ENCODE measurements around the gene ART3. TPM values are rescaled to one million over a fixed set of nuclear protein-coding genes. Genes with fewer than 3 reads are reported as not detected.
A peak's percentile ranks its signal among the peaks of the same experiment; 100 is the strongest.

The ART3 gene
- total and polyA plus RNA-seq, 9 of the 15 experiments (the other 6 are each of a cell fraction or from before 2014, with no cell fraction given), result 0.69 to 1.4 (median 1.1) TPM; not detected in 1

- TF ChIP-seq MAZ (CRISPR knock-in tag; conservative IDR thresholded peaks at IDR 0.05 in 1 of 2, IDR thresholded peaks at IDR 0.05 in 1 of 2) (peak in 1 of 2 experiments; percentile 33; a peak in 1 of 4 replicates), ZNF143 (CRISPR knock-in tag; IDR thresholded peaks at IDR 0.05) (no peak), KLF6 (CRISPR knock-in tag; IDR thresholded peaks at IDR 0.05; ENCODE audit: borderline replicate concordance) (no peak), BCOR (IDR thresholded peaks at IDR 0.05) (no peak), ZSCAN32 (CRISPR knock-in tag; IDR thresholded peaks at IDR 0.05) (no peak), EP400 (IDR thresholded peaks at IDR 0.05) (peak; percentile 79), ZNF3 (CRISPR knock-in tag; IDR thresholded peaks at IDR 0.05) (no peak), RBM15 (IDR thresholded peaks at IDR 0.05; ENCODE audit: insufficient read depth, low read length) (no peak), JUN (IDR thresholded peaks at IDR 0.05; ENCODE audit: borderline replicate concordance, low read depth, low read length) (no peak), JUN (CRISPR knock-in tag; IDR thresholded peaks at IDR 0.05; ENCODE audit: borderline replicate concordance) (no peak), SP2 (IDR thresholded peaks at IDR 0.05; ENCODE audit: extremely low read depth, low read depth, low read length, poor library complexity, severe bottlenecking) (no peak), NR4A1 (CRISPR knock-in tag; IDR thresholded peaks at IDR 0.05) (no peak), NR4A1 (tag; IDR thresholded peaks at IDR 0.05) (no peak), ZNF699 (CRISPR knock-in tag; IDR thresholded peaks at IDR 0.05; ENCODE audit: insufficient replicate concordance) (no peak), ARID2 (IDR thresholded peaks at IDR 0.05) (0 out of 2 replicates have a peak, but pooled peaks have one; percentile 12), ZNF354B (CRISPR knock-in tag; IDR thresholded peaks at IDR 0.05) (no peak), CBX8 (IDR thresholded peaks at IDR 0.05; ENCODE audit: borderline replicate concordance, extremely low read depth, low read depth, low read length, poor library complexity, severe bottlenecking) (no peak), ATF3 (IDR thresholded peaks at IDR 0.05) (no peak), ATF3 (CRISPR knock-in tag; conservative IDR thresholded peaks at IDR 0.05) (no peak), GTF2B (IDR thresholded peaks at IDR 0.05; ENCODE audit: extremely low read depth, insufficient read length) (no peak), GTF2E2 (tag; IDR thresholded peaks at IDR 0.05) (no peak), NKRF (IDR thresholded peaks at IDR 0.05; ENCODE audit: borderline replicate concordance) (peak; percentile 71; the same call in 1 of the 2 replicates), DIDO1 (tag; IDR thresholded peaks at IDR 0.05; ENCODE audit: low read depth) (no peak), ZBTB9 (CRISPR knock-in tag; IDR thresholded peaks at IDR 0.05) (no peak)
Measured at GRCh38 chr4:76087007-76087769, 12.7 kb downstream of the ART3 start (continued).
